Body of pancreas (tissue), 4 donors: Measurements from ENCODE around the gene MCTP2.

Experiments used
- CTCF ChIP-seq, 7 experiments: fragments of 450-650 bp in 4 of 7; fragments of 200-600 bp in 3 of 7; sonication (generic) in 3 of 7; IDR thresholded peaks; one replicate each; pipeline ENCODE4 v1.5.1; 2016 to 2019; ENCODE audit warnings: antibody characterized with exemption in 7 of 7
- POLR2A ChIP-seq, 3 donors: fragments of 450-650 bp; IDR thresholded peaks; one replicate each; pipeline ENCODE4 v1.6.1; 2016; ENCODE audit warnings: antibody characterized with exemption in 3 of 3, mild to moderate bottlenecking in 2 of 3

GRCh38 chr15:94372821-94373220 lies 141.5 kb downstream of the MCTP2 start:
- TF ChIP-seq CTCF (IDR thresholded peaks at IDR 0.05) = no peak
- no peak for TF ChIP-seq POLR2A (IDR thresholded peaks at IDR 0.05)
